K562 (cell line): ENCODE data around the gene CDC42EP5. TPM values are rescaled to one million over a fixed set of nuclear protein-coding genes. Genes with fewer than 3 reads are reported as not detected.

Source experiments
- CXXC5 ChIP-seq: fragments of 250-450 bp; sonication (Bioruptor Pico); IDR thresholded peaks from 2 replicates; pipeline ENCODE4 v1.8.0; 2022; ENCODE audit warnings: inconsistent platforms, mild to moderate bottlenecking, moderate library complexity
- KHSRP ChIP-seq: fragments of 450-650 bp; IDR thresholded peaks from 2 replicates; pipeline ENCODE4 v1.6.1; 2017
- KLF16 ChIP-seq: IDR thresholded peaks from 2 replicates; pipeline ENCODE4 v1.6.1; 2016; ENCODE audit warnings: antibody characterized with exemption
- MTA2 ChIP-seq: fragments of 450-650 bp; IDR thresholded peaks from 2 replicates; pipeline ENCODE4 v1.6.1; 2016; ENCODE audit warnings: low read depth
- MYBL2 ChIP-seq, 2 experiments: fragments of 450-650 bp in 1 of 2; sonication (generic) in 1 of 2; formaldehyde crosslinking in 1 of 2; IDR thresholded peaks; 2 replicates each; pipeline versions ENCODE4 v1.6.1 to v1.8.1; 2017 to 2022; ENCODE audit warnings: borderline replicate concordance in 1 of 2, inconsistent platforms in 1 of 2, low read depth in 1 of 2, mild to moderate bottlenecking in 1 of 2, missing genetic modification reagents in 1 of 2, moderate library complexity in 1 of 2
- NCOA1 ChIP-seq: fragments of 450-650 bp; IDR thresholded peaks from 2 replicates; pipeline ENCODE4 v1.6.1; 2016; ENCODE audit warnings: low read depth
- NONO ChIP-seq, 2 experiments: fragments of 200-400 bp in 1 of 2; fragments of 450-650 bp in 1 of 2; formaldehyde crosslinking in 1 of 2; IDR thresholded peaks; 2 replicates each; pipeline ENCODE4 v1.6.1; 2017; ENCODE audit warnings: low read depth in 2 of 2, mild to moderate bottlenecking in 2 of 2, moderate library complexity in 2 of 2, low read length in 1 of 2
- RBM25 ChIP-seq: fragments of 200-400 bp; formaldehyde crosslinking; IDR thresholded peaks from 2 replicates; pipeline ENCODE4 v1.6.1; 2018; ENCODE audit warnings: low read length, low read depth, moderate library complexity; ENCODE audit not compliant: severe bottlenecking
- SRSF3 ChIP-seq: fragments of 200-400 bp; formaldehyde crosslinking; IDR thresholded peaks from 2 replicates; pipeline ENCODE4 v1.6.1; 2016; ENCODE audit warnings: mild to moderate bottlenecking, low read length, moderate library complexity; ENCODE audit not compliant: insufficient read depth
- TFAP4 ChIP-seq: sonication (generic); formaldehyde crosslinking; IDR thresholded peaks from 2 replicates; pipeline ENCODE4 v1.8.0; 2022; ENCODE audit warnings: missing genetic modification reagents, mild to moderate bottlenecking, moderate library complexity, borderline replicate concordance
- TFE3 ChIP-seq: fragments of 450-650 bp; formaldehyde crosslinking; IDR thresholded peaks from 2 replicates; pipeline ENCODE4 v1.4.0; 2020; ENCODE audit warnings: mild to moderate bottlenecking, mixed read lengths
- ZBTB26 ChIP-seq: fragments of 450-650 bp; formaldehyde crosslinking; IDR thresholded peaks from 2 replicates; pipeline ENCODE4 v1.4.0; 2022; ENCODE audit warnings: missing genetic modification characterization
- ZNF175 ChIP-seq: fragments of 200-800 bp; sonication (Bioruptor generic); IDR thresholded peaks from 2 replicates; pipeline ENCODE4 v1.6.1; 2016; ENCODE audit warnings: low read depth, mild to moderate bottlenecking, missing genetic modification characterization, missing compliant biosample characterization
- ZNF197 ChIP-seq: fragments of 200-800 bp; sonication (Bioruptor generic); IDR thresholded peaks from 2 replicates; pipeline ENCODE4 v1.6.1; 2016; ENCODE audit warnings: low read depth, missing genetic modification characterization, missing compliant biosample characterization
- ZNF282 ChIP-seq: sonication (generic); formaldehyde crosslinking; IDR thresholded peaks from 2 replicates; pipeline ENCODE4 v1.8.1; 2023; ENCODE audit warnings: missing genetic modification reagents
- polyA plus RNA-seq, 8 experiments: library from polyadenylated mRNA; depleted of rRNA in 4 of 8; stranded (reverse) in 5 of 8; unstranded in 3 of 8; fragments of >200 nt; fragmentation: Nextera tagmentation in 2 of 8; fragmentation: Illumina TruSeq in 1 of 8; extraction: Ambion mirVana in 2 of 8; extraction: Trizol in 1 of 8; gene quantifications; 2 replicates each; pipeline versions ENCODE4 v1.2.1 to v1.2.3, GENCODE V29; 2011 to 2014; ENCODE audit warnings: inconsistent platforms in 1 of 8, missing spikeins in 1 of 8
- total RNA-seq, 7 experiments: library from RNA; depleted of rRNA in 6 of 7; stranded (reverse); fragments of >200 nt in 6 of 7; fragmentation: Illumina TruSeq in 2 of 7; extraction: Trizol in 2 of 7; gene quantifications; 2 replicates each; pipeline versions ENCODE4 v1.2.1 to v1.2.3, GENCODE V29; 2011 to 2021; ENCODE audit warnings: low replicate concordance in 1 of 7
- TF ChIP-seq, protein P1 (sequence below): fragments of 450-650 bp; IDR thresholded peaks from 2 replicates; pipeline ENCODE4 v1.6.1; 2018; ENCODE audit not compliant: partially characterized antibody
- TF ChIP-seq, protein P2 (sequence below): fragments of 200-400 bp; formaldehyde crosslinking; IDR thresholded peaks from 2 replicates; pipeline ENCODE4 v1.6.1; 2017; ENCODE audit warnings: mild to moderate bottlenecking, low read depth, low read length, moderate library complexity

The CDC42EP5 gene
- total and polyA plus RNA-seq, 9 of the 15 experiments (the other 6 are each of a cell fraction or from before 2014, with no cell fraction given), result 0.15 to 0.38 TPM; not detected in 7

- TF ChIP-seq, protein P1, sequence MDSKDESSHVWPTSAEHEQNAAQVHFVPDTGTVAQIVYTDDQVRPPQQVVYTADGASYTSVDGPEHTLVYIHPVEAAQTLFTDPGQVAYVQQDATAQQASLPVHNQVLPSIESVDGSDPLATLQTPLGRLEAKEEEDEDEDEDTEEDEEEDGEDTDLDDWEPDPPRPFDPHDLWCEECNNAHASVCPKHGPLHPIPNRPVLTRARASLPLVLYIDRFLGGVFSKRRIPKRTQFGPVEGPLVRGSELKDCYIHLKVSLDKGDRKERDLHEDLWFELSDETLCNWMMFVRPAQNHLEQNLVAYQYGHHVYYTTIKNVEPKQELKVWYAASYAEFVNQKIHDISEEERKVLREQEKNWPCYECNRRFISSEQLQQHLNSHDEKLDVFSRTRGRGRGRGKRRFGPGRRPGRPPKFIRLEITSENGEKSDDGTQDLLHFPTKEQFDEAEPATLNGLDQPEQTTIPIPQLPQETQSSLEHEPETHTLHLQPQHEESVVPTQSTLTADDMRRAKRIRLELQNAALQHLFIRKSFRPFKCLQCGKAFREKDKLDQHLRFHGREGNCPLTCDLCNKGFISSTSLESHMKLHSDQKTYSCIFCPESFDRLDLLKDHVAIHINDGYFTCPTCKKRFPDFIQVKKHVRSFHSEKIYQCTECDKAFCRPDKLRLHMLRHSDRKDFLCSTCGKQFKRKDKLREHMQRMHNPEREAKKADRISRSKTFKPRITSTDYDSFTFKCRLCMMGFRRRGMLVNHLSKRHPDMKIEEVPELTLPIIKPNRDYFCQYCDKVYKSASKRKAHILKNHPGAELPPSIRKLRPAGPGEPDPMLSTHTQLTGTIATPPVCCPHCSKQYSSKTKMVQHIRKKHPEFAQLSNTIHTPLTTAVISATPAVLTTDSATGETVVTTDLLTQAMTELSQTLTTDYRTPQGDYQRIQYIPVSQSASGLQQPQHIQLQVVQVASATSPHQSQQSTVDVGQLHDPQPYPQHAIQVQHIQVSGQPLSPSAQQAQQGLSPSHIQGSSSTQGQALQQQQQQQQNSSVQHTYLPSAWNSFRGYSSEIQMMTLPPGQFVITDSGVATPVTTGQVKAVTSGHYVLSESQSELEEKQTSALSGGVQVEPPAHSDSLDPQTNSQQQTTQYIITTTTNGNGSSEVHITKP, result peak; percentile 92
- no peak for TF ChIP-seq KLF16
- TF ChIP-seq MTA2, result no peak
- TF ChIP-seq CXXC5 (CRISPR knock-in tag), result no peak
- no peak for TF ChIP-seq ZNF282
- TF ChIP-seq NCOA1, result no peak
- no peak for TF ChIP-seq MYBL2 (IDR thresholded peaks at IDR 0.05; ENCODE audit: low read depth)
- no peak for TF ChIP-seq MYBL2 (CRISPR knock-in tag; IDR thresholded peaks at IDR 0.05; ENCODE audit: borderline replicate concordance)
- TF ChIP-seq ZNF197 (CRISPR knock-in tag), result no peak
- TF ChIP-seq KHSRP, result no peak
- TF ChIP-seq NONO (IDR thresholded peaks at IDR 0.05; ENCODE audit: low read depth in 2 of 2, low read length in 1 of 2), result no peak
- TF ChIP-seq TFE3, result no peak
- TF ChIP-seq SRSF3, result no peak
- TF ChIP-seq ZNF175 (CRISPR knock-in tag), result no peak
- TF ChIP-seq RBM25, result no peak
- TF ChIP-seq, protein P2, sequence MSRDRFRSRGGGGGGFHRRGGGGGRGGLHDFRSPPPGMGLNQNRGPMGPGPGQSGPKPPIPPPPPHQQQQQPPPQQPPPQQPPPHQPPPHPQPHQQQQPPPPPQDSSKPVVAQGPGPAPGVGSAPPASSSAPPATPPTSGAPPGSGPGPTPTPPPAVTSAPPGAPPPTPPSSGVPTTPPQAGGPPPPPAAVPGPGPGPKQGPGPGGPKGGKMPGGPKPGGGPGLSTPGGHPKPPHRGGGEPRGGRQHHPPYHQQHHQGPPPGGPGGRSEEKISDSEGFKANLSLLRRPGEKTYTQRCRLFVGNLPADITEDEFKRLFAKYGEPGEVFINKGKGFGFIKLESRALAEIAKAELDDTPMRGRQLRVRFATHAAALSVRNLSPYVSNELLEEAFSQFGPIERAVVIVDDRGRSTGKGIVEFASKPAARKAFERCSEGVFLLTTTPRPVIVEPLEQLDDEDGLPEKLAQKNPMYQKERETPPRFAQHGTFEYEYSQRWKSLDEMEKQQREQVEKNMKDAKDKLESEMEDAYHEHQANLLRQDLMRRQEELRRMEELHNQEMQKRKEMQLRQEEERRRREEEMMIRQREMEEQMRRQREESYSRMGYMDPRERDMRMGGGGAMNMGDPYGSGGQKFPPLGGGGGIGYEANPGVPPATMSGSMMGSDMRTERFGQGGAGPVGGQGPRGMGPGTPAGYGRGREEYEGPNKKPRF, result no peak
- no peak for TF ChIP-seq TFAP4 (CRISPR knock-in tag)
- TF ChIP-seq ZBTB26 (CRISPR knock-in tag), result no peak
Observed at GRCh38 chr19:54473071-54473891, at the start of gene CDC42EP5 (continued).
